Activated T-cell treated with anti-CD3 and anti-CD28 coated beads, Interleukin-2, amount 50 U/mL, for 24 hours (primary cell): Measurements from ENCODE around the gene PROSER1.

ENCODE experiments used
- DNase-seq: peaks from one replicate; pipeline ENCODE4 v3.0.0-alpha.2; 2020
- H3K27ac Mint-ChIP-seq: 2 replicates; pipeline ENCODE4 v1.8.0; 2020; ENCODE audit warnings: mild to moderate bottlenecking, mixed read lengths
- H3K27me3 Mint-ChIP-seq: 2 replicates; pipeline ENCODE4 v1.8.0; 2020; ENCODE audit warnings: mixed read lengths
- H3K36me3 Mint-ChIP-seq: 2 replicates; pipeline ENCODE4 v1.8.0; 2020; ENCODE audit warnings: low read depth, mixed read lengths
- H3K4me1 Mint-ChIP-seq: 2 replicates; pipeline ENCODE4 v1.8.0; 2020; ENCODE audit warnings: low read depth, mixed read lengths
- H3K4me3 Mint-ChIP-seq: 2 replicates; pipeline ENCODE4 v1.8.0; 2020; ENCODE audit warnings: mild to moderate bottlenecking, moderate library complexity, mixed read lengths
- H3K9me3 Mint-ChIP-seq: 2 replicates; pipeline ENCODE4 v1.8.0; 2020; ENCODE audit warnings: mixed read lengths

Gene PROSER1

GRCh38 chr13:39039041-39039440, 1.2 kb upstream of the PROSER1 start:
- Mint-ChIP-seq H3K4me3 (peak overlapping the region; percentile 92), H3K36me3 (peaks cover 62% of the 10 kb centered on the region), H3K27ac (peak overlapping the region; percentile 98), H3K27me3 (no peaks in the 10 kb centered on the region), H3K9me3 (no peaks in the 10 kb centered on the region), H3K4me1 (peaks cover 46% of the 10 kb centered on the region)
- DNase-seq, result no peak

- Mint-ChIP-seq H3K27ac (peak overlapping the region; percentile 98), H3K9me3 (no peaks in the 10 kb centered on the region), H3K4me1 (peaks cover 50% of the 10 kb centered on the region), H3K27me3 (no peaks in the 10 kb centered on the region), H3K36me3 (peaks cover 62% of the 10 kb centered on the region), H3K4me3 (peak overlapping the region; percentile 92)
- no peak for DNase-seq
Measured at GRCh38 chr13:39038569-39039030, 711 bp upstream of the PROSER1 start.

- Mint-ChIP-seq H3K9me3 (no peaks in the 10 kb centered on the region), H3K27ac (peak overlapping the region; percentile 98), H3K4me1 (peaks cover 57% of the 10 kb centered on the region), H3K4me3 (peak overlapping the region; percentile 92), H3K36me3 (peaks cover 62% of the 10 kb centered on the region), H3K27me3 (no peaks in the 10 kb centered on the region)
- no peak for DNase-seq
Measured at GRCh38 chr13:39037410-39037879, 444 bp downstream of the PROSER1 start.

- peaks cover 59% of the 10 kb centered on the region for H3K4me1 Mint-ChIP-seq
- no peaks in the 10 kb centered on the region for H3K9me3 Mint-ChIP-seq
- peak overlapping the region; percentile 75 for H3K27ac Mint-ChIP-seq
- peak overlapping the region; percentile 92 for H3K4me3 Mint-ChIP-seq
- H3K36me3 Mint-ChIP-seq, result peaks cover 67% of the 10 kb centered on the region
- DNase-seq, result no peak
- no peaks in the 10 kb centered on the region for H3K27me3 Mint-ChIP-seq
Measured at GRCh38 chr13:39036212-39036611, 1.7 kb downstream of the PROSER1 start.

GRCh38 chr13:39035799-39036198, 2.1 kb downstream of the PROSER1 start:
- no peak for DNase-seq
- H3K4me1 Mint-ChIP-seq, result peaks cover 57% of the 10 kb centered on the region
- no peaks in the 10 kb centered on the region for H3K27me3 Mint-ChIP-seq
- H3K9me3 Mint-ChIP-seq, result no peaks in the 10 kb centered on the region
- peaks cover 67% of the 10 kb centered on the region for H3K36me3 Mint-ChIP-seq
- peak overlapping the region; percentile 75 for H3K27ac Mint-ChIP-seq
- H3K4me3 Mint-ChIP-seq, result peak overlapping the region; percentile 92

- H3K4me3 Mint-ChIP-seq, result peak overlapping the region; percentile 92
- H3K9me3 Mint-ChIP-seq, result no peaks in the 10 kb centered on the region
- H3K27ac Mint-ChIP-seq, result peak overlapping the region; percentile 75
- no peaks in the 10 kb centered on the region for H3K27me3 Mint-ChIP-seq
- H3K4me1 Mint-ChIP-seq, result peaks cover 51% of the 10 kb centered on the region
- peaks cover 70% of the 10 kb centered on the region for H3K36me3 Mint-ChIP-seq
- DNase-seq, result no peak
Measured at GRCh38 chr13:39035204-39035603, 2.7 kb downstream of the PROSER1 start.

GRCh38 chr13:39034085-39034484, 3.8 kb downstream of the PROSER1 start:
- no peak for DNase-seq
- Mint-ChIP-seq H3K27me3 (no peaks in the 10 kb centered on the region), H3K36me3 (peaks cover 76% of the 10 kb centered on the region), H3K27ac (no peak overlapping the region), H3K9me3 (no peaks in the 10 kb centered on the region), H3K4me3 (peak overlapping the region; percentile 92), H3K4me1 (peaks cover 43% of the 10 kb centered on the region)

GRCh38 chr13:39032150-39032549, 5.7 kb downstream of the PROSER1 start:
- DNase-seq, result no peak
- Mint-ChIP-seq H3K9me3 (no peaks in the 10 kb centered on the region), H3K4me3 (no peak overlapping the region), H3K27me3 (no peaks in the 10 kb centered on the region), H3K36me3 (peaks cover 83% of the 10 kb centered on the region), H3K4me1 (peaks cover 38% of the 10 kb centered on the region), H3K27ac (no peak overlapping the region)

GRCh38 chr13:39025433-39025839, 12.5 kb downstream of the PROSER1 start:
- peaks cover 91% of the 10 kb centered on the region for H3K36me3 Mint-ChIP-seq
- peak overlapping the region; percentile 40 for H3K27ac Mint-ChIP-seq

GRCh38 chr13:39023761-39024160, 14.1 kb downstream of the PROSER1 start:
- DNase-seq, result no peak
- Mint-ChIP-seq H3K4me3 (no peak overlapping the region), H3K27me3 (no peaks in the 10 kb centered on the region), H3K4me1 (peaks cover 2% of the 10 kb centered on the region), H3K9me3 (no peaks in the 10 kb centered on the region), H3K27ac (no peak overlapping the region), H3K36me3 (peaks cover 89% of the 10 kb centered on the region)

More at GRCh38 chr13:39025433-39025839, 12.5 kb downstream of the PROSER1 start:
- Mint-ChIP-seq H3K4me3 (no peak overlapping the region), H3K9me3 (no peaks in the 10 kb centered on the region), H3K27me3 (no peaks in the 10 kb centered on the region), H3K4me1 (peaks cover 3% of the 10 kb centered on the region)
- no peak for DNase-seq

GRCh38 chr13:39023316-39023715, 14.6 kb downstream of the PROSER1 start:
- Mint-ChIP-seq H3K4me1 (peaks cover 2% of the 10 kb centered on the region), H3K36me3 (peaks cover 91% of the 10 kb centered on the region), H3K27me3 (no peaks in the 10 kb centered on the region), H3K4me3 (no peak overlapping the region), H3K27ac (no peak overlapping the region), H3K9me3 (no peaks in the 10 kb centered on the region)
- no peak for DNase-seq

- no peak for DNase-seq
- H3K9me3 Mint-ChIP-seq, result no peaks in the 10 kb centered on the region
- H3K27me3 Mint-ChIP-seq, result no peaks in the 10 kb centered on the region
- H3K36me3 Mint-ChIP-seq, result peaks cover 88% of the 10 kb centered on the region
- H3K27ac Mint-ChIP-seq, result no peak overlapping the region
- H3K4me1 Mint-ChIP-seq, result peaks cover 6% of the 10 kb centered on the region
- no peak overlapping the region for H3K4me3 Mint-ChIP-seq
Measured at GRCh38 chr13:39020853-39021462, 16.9 kb downstream of the PROSER1 start.

- Mint-ChIP-seq H3K27ac (peak overlapping the region; percentile 50), H3K4me1 (peaks cover 6% of the 10 kb centered on the region), H3K36me3 (peaks cover 89% of the 10 kb centered on the region), H3K27me3 (no peaks in the 10 kb centered on the region), H3K9me3 (no peaks in the 10 kb centered on the region), H3K4me3 (no peak overlapping the region)
- no peak for DNase-seq
Measured at GRCh38 chr13:39016787-39017186, 21.1 kb downstream of the PROSER1 start.

GRCh38 chr13:39016087-39016486, 21.8 kb downstream of the PROSER1 start:
- H3K27me3 Mint-ChIP-seq, result no peaks in the 10 kb centered on the region
- no peak overlapping the region for H3K4me3 Mint-ChIP-seq
- H3K27ac Mint-ChIP-seq, result peak overlapping the region; percentile 40
- no peaks in the 10 kb centered on the region for H3K9me3 Mint-ChIP-seq
- DNase-seq, result no peak
- H3K36me3 Mint-ChIP-seq, result peaks cover 89% of the 10 kb centered on the region
- H3K4me1 Mint-ChIP-seq, result peaks cover 6% of the 10 kb centered on the region

- peaks cover 93% of the 10 kb centered on the region for H3K36me3 Mint-ChIP-seq
- peaks cover 6% of the 10 kb centered on the region for H3K4me1 Mint-ChIP-seq
- DNase-seq, result no peak
- peak overlapping the region; percentile 19 for H3K27ac Mint-ChIP-seq
- H3K4me3 Mint-ChIP-seq, result no peak overlapping the region
- no peaks in the 10 kb centered on the region for H3K27me3 Mint-ChIP-seq
- H3K9me3 Mint-ChIP-seq, result no peaks in the 10 kb centered on the region
Measured at GRCh38 chr13:39013462-39013861, 24.4 kb downstream of the PROSER1 start.
